GM18520 (cell line): ENCODE measurements around the gene TF.
"Not testable (repeated sequence)": the region's sequence is repeated elsewhere in the genome, so short reads cannot be mapped to it uniquely, and the experiment has no call there.

Experiments
- ATAC-seq: cut with Tn5 transposase; IDR thresholded peaks from one replicate; pipeline ENCODE4 v1.9.1; 2021; ENCODE audit not compliant: unreplicated experiment

TF gene

GRCh38 chr3:133763797-133764683 is 17.8 kb downstream of the TF start:
- ATAC-seq: no peak

GRCh38 chr3:133765256-133765655 is 19.1 kb downstream of the TF start:
- ATAC-seq: no peak

GRCh38 chr3:133767607-133768006 is 21.4 kb downstream of the TF start:
- no peak for ATAC-seq

DNA sequence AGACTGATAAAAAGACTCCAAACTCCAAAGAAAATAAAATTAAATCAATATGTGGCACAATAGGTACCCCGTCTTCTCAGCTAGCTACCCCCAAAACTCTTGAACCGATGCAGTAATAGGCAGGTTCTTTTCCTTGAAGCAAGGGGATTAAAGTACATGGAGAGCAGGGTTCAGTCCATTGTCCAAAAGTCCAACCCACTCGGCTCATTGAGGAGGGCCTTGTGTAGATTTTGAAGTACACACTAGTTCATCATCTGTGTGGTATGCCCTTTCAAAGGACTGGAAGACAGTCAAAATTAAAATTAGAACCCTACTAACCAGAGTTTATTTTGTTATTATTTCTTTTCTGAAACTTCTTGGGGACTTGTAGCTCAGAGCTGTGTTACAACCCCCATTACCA is 23.3 kb downstream of the TF start:
- ATAC-seq: no peak

DNA sequence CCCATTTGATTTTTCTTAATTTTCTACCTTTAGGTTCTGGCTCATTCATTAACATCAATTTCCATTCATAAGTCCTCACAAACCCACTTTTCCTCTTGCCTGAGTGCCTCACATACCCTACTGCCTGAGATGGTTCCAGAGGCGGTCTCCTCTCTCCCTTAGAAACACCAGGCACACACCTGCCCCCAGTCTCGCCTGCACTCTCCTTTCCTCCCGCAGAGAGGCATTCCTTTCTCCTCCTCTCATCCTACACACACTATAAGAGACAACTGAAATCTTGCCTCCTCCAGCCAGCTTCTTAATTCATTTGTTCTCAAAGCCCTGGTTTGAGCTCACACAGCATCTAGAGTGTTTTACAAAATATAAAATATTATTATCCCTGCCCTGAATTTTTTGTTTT is 27.5 kb downstream of the TF start:
- ATAC-seq: no peak

DNA sequence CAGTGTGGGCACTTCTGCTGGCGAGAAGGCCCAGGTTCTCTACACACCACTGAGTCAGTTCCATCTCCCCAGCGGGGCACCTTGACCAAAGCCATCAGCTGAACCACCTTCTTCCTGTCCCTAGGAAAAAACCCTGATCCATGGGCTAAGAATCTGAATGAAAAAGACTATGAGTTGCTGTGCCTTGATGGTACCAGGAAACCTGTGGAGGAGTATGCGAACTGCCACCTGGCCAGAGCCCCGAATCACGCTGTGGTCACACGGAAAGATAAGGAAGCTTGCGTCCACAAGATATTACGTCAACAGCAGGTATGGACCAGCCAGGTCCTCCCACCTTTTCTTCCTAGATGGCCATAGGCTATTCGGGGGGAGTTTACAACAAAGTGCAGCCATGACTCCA is 29.1 kb downstream of the TF start:
- ATAC-seq: no peak

GRCh38 chr3:133775835-133776234 is 29.6 kb downstream of the TF start:
- no peak for ATAC-seq

GRCh38 chr3:133776794-133777438 is 30.7 kb downstream of the TF start:
- ATAC-seq: no peak

DNA sequence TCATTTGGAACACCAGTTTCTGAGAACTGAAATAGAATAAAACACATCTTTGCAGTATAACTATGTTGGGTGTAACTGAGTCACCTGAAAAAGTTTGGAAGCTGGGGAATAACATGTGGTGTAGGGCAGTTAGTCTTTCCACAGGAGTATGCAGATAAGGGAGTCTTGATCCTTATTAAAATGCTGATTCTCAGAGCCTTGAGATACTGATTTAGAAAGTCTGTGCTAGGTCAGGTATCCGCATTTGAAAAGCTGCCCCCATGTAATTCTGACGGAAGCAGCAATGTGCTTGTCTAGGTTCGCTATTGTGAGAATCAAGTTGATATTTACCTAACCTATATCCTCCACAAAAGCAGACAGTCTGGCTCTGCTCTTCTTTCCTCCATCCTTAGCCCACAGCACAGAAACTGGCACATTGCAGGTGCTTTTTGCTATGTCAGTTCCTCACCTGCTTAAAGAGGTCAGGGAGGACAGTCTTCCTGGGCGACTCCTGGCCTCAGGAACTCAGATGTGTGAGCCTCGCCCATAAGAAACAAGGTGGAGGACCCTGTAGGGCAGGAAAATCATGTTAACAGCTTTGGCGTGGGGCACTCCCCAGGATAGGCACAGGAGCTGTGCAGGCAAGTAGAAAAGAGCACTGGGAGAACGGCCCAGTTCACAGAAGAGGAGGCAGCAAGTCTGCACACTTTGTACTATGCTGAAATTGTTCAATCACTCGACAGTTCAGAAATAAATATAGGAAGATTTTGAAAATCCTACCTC is 31.8 kb downstream of the TF start:
- no peak for ATAC-seq

- no peak for ATAC-seq
Observed at GRCh38 chr3:133779626-133780203, 33.5 kb downstream of the TF start.

- ATAC-seq: not testable (repeated sequence)
Observed at GRCh38 chr3:133780756-133781155, 34.6 kb downstream of the TF start.

- ATAC-seq: no peak
Observed at GRCh38 chr3:133781570-133781969, 35.4 kb downstream of the TF start.

DNA sequence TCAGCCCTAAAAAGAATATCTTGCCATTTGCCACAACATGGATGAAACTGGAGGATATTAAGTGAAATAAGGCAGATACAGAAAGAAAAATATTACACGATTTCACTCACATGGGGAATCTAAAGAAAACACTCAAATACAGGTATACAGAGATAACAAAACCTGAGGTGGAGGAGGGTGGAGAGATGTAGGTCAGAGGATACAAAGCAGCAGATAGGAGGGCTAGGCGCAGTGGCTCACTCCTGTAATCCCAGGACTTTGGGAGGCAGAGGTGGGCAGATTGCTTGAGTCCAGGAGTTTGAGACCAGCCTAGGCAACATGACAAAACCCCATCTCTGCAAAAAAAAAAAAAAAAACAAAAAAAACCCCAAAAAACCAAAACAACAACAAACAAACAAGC is 36.3 kb downstream of the TF start:
- no peak for ATAC-seq

DNA sequence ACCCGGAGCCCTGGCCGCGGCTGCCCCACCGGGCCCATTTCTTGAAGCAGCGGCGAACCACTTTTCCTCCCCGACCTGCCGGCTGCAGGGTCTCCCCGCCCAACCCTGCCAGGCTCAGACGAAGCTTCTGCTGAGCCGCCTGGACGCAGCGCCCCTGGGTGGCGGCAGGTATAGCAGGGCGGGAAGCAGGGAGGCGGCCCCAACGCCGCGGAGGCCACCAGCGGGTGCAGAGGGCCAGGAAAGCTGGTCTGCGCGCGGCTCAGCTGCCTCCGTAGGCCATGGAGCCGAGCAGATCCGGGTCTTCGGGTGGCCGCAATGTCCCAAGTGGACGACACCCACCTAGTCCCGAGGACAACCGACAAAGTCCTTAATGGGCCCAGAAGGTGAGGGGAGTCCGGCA is 37.6 kb downstream of the TF start:
- no peak for ATAC-seq

DNA sequence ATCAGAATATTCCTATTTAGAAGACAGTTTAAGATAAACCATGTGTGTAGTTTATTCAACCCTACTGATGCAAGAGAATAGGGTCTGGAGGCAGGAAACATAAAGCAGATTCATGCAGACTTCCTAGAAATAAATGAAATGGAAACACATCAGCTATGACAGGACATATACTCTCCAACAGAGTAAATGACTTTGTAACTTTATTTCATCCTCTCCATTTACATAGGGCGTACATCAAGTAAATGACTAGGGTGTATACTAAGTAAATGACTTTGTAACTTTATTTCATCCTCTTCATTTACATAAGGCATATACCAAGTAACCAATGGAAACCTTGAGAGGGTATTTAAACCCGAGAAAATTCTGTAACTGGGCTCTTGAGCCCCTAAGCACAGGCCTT is 41.8 kb downstream of the TF start:
- ATAC-seq: no peak

GRCh38 chr3:133792171-133792763 is 46.1 kb downstream of the TF start:
- no peak for ATAC-seq

DNA sequence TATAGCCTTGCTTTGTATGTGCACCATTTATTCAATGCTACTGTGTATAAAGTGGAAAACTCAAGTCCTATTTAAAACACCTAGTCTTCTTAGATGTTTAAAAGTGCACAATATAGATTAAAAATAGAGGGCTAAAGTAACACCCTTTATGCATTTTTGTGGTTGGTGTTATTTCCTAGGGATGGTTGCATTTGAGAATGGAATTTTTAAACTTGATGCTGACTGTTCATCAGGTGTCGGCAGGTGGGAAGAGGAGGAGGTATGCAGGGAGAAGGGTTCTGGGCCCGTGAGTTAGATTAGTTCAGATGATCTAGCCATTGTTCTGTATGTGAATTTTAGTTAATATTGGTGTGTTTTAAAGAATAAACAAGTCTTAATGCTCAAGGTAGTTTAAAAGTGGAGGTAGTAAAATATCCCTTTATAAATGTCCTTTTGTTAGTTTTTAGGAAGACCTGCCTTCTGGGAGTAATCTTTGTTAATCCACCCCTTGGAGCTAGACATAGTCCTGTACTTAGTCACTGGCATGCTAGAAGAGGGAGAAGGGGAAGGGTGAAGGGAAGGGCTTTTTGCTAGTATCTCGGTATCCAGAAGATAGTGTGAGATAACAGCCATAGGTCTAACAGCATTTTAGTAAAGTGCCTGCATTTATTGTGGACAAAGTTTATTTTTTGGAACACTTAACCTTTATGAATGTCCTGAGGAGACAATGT is 51.4 kb downstream of the TF start:
- no peak for ATAC-seq

DNA sequence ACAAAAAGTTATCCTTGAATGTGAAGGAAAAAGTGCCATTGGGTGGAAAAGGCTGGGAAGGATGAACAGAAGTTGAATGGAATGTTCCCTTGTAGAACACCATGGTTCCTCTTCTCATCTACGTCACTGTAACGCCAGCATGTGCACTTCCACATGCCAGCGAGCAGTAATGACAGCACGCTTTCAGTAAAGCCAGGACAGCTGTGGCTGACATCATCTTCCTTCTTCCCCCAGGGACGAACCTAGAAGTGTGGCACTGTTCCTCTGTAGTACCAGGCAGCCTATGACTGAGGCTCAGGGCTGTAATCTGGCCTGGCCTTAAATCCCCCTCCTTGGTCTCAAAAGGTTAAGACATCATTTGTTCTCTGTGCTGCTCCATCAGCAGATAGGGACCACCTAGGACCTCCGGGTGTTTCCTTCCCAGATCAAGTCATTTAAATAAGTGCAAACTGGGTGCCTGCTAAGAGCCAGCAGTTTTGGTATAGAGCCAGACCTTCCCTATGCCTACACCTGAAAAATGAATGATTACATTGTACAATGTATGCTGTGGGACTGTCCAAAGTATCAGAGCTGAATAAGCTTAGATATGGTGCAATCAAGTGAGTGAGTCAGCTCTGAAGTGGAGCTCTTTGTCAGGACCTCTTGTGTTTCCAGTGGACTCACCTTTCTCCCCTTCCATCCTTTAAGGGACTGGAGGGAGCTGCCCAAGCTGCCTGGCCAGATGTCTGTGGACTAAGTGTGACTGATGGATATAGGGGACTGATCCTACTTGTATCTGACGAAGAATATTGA is 53.8 kb downstream of the TF start:
- no peak for ATAC-seq

- no peak for ATAC-seq
Observed at GRCh38 chr3:133803469-133803868, 57.3 kb downstream of the TF start.

DNA sequence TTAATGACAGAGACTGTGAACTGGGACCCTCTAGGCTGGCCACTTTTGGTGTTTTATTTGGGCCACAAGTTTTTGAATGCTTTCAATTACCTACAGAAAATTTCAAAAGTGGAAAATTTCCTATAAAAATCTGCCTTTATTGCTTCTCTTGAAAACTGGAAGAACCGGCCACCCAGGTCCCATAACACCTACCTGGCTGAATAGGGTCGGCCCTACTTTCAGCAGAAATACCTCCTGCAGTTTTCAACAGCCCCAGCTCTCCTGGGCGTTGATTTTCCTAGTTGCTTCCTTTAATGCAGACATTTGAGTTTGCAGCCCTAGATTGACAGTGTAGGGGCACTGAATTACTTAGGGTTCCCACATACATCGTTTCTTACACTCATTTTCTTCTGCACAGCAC is 58.7 kb downstream of the TF start:
- ATAC-seq: no peak
